KBM-7 (cell line): Measurements from ENCODE around the gene TMEM14A.
"Not testable (repeated sequence)": the region's sequence is repeated elsewhere in the genome, so short reads cannot be mapped to it uniquely, and the experiment has no call there.

Source experiments
- DNase-seq: peaks from one replicate; pipeline ENCODE4 v3.0.0-alpha.2; 2015
- in situ Hi-C: fragments of 300-500 bp; cut with MboI; formaldehyde crosslinking; loops from 2 replicates; pipeline ENCODE4 v1.14.3; 2020; ENCODE audit warnings: low sequenced_read_pairs, low pct_unique_long_range_greater_than_20kb, mixed read lengths

TMEM14A gene

DNA sequence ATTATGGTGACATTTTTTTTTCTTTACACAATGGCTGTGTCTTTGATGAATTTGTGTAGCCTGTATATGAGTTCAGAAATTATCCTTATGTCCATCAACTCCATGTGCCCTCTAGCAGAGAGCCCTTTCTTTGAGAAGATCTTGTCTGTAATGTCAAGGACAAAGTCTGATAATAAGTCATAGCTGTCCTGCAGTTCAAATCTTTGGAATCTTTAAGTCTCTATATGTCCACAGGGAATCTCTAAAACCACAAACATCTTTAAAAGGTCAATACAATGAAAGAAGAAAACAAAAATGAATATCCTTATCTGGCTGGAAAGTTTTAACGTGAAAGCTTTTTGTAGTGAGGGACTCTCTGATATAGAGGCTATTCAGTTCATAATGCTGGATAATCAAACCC, 16.9 kb upstream of the TMEM14A start:
- in situ Hi-C loops, result loop anchor here (25.0 kb wide), 1 partner anchor 367 kb away; the partner anchor contains the start of gene MCM3
- DNase-seq, result no peak

DNA sequence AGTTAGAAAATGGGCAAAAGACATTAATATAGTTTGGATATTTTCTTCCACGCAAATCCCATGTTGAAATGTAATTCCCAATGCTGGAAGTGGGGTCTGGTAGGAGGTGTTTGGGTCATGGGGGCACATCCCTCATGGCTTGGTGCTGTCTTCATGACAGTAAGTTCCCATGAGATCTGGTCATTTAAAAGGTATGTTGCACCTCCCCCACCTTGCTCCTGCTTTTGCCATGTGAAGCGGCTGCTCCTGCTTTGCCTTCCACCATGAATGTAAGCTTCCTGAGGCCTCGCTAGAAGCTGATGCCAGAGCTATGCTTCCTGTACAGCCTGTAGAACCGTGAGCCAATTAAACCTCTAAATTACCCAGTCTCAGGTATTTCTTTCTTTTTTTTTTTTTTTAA, 16.3 kb upstream of the TMEM14A start:
- DNase-seq, result no peak
- in situ Hi-C loops, result loop anchor here (25.0 kb wide), 1 partner anchor 367 kb away; the partner anchor contains the start of gene MCM3

- DNase-seq, result not testable (repeated sequence)
- in situ Hi-C loops, result loop anchor here (25.0 kb wide), 1 partner anchor 369 kb away; the partner anchor contains the start of gene MCM3
These were observed 15.0 kb upstream of the TMEM14A start for GRCh38 chr6:52655941-52656340.

DNA sequence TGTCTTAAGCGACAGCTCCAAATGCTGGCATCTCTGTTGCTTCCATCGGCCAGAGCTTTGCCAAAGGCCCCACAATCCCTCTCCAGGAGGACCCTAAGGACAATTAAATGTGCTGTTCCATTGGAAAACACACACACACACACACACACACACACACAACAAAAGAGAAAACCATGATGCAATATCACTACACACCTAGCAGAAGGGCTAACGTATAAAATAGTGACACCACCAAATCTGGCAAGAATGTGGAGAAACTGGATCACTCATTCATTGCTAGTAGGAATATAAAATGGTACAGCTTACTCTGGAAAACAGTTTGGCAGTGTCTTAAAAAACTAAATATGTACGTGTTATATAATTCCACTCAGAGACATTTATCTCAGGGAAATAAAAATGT, 13.0 kb upstream of the TMEM14A start:
- in situ Hi-C loops, result loop anchor here (25.0 kb wide), 1 partner anchor 371 kb away; the partner anchor contains the start of gene MCM3
- DNase-seq, result no peak

GRCh38 chr6:52661551-52661950, 9.4 kb upstream of the TMEM14A start:
- in situ Hi-C loops, result loop anchor here (10.0 to 25.0 kb wide), 2 partner anchors 247 to 374 kb away; partner anchors contain the start of gene MCM3
- DNase-seq, result no peak

DNA sequence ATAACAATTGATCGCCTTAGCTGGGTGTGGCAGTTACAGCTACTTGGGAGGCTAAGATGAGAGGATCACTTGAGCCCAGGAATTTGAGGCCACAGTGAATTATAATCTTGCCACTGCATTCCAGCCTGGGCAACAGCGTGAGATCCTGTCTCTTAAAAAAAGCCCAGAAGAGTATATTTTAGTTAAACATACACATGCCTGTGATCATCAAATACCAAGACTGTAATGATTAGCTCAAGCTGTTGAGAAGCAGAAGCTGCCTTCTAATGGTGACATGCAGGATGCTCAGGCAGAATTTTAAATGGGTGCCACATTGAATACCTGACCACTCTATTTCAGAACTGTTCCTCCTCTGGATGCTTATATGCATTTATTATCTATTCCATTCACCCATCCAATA, 8.9 kb upstream of the TMEM14A start:
- in situ Hi-C loops, result loop anchor here (10.0 to 25.0 kb wide), 2 partner anchors 247 to 375 kb away; partner anchors contain the start of gene MCM3
- no peak for DNase-seq

DNA sequence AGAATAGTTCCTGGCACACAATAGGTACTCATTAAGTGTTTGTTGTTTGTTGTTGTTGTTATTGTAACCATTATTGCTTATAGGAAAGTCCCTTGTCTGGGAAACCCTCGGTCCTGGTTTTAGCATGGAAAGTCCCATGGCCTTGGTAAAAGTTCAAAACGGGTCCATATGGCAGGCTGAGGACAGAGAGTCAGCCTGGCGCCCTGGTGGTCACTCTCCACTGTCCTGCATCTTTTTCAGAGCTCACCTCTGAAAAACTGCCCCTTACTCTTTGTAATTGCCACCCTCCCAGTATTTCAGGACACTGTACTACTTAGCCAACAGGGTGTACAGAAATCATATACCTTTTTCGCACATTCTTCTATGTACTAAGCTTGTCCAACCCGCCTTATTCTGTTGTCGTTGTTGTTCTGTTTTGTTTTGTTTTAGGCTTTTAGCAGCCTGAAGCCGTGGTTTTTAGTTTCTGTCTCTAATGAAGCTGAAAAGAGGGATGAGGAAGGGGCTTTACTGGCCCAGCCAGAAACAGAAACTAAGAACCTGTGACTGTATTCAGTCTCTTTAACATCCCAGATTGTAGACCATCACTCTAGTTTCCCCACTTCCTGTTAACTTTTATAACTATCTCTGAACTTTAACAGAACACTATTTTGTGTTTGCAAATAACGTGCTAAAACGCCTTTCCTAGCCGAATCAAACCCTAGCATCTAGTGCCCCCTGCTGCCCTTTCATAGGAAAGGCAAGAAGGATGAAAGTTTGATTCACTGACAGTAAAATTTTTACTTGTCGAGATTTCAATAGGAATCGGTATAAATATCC, 7.6 kb upstream of the TMEM14A start:
- in situ Hi-C loops, result loop anchor here (10.0 to 25.0 kb wide), 2 partner anchors 249 to 376 kb away; partner anchors contain the start of gene MCM3
- DNase-seq, result peak; percentile 78

GRCh38 chr6:52663936-52664185, 7.1 kb upstream of the TMEM14A start:
- no peak for DNase-seq
- in situ Hi-C loops, result loop anchor here (10.0 to 25.0 kb wide), 2 partner anchors 249 to 377 kb away; partner anchors contain the start of gene MCM3

DNA sequence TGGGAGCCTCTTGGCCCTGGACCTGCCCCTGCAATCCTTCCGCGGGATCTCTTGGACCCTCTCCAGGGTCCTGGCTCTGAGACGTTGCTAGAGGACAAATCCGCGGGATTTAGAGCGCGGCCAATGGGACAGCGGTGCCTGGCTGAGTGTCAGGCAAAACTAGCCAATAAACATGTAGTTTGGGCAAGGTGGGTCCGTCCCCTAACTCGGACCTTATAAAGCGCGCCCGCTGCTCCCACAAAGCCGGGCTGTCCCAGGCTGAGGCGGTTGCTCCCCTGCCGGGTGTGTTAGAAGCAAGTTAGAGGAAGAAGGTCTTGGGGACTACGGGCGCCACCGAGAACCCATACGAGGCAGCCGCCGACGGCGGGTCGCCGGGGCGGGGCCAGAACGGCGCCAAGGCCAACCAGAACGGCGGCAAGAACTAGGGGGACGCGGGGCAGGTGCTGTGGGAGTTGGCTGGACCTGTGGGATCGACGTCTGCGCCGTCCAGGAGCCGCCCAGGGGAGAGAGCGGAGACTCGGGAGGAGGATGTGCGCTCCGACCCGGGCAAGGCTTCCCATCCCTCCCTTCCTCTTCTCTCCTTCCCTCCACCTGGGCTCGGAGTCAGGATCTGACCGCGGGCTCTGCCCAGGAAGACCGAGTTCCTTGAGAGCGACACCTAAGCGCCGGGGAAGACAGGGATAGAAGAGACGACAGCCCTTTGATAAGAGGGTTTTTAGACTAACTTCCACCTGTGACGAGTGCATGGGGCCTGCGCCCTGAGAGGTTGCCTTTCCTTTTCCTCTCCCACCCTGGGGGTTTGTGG, 6.5 kb upstream of the TMEM14A start:
- in situ Hi-C loops, result loop anchor here (10.0 to 25.0 kb wide), 2 partner anchors 250 to 377 kb away; partner anchors contain the start of gene MCM3
- peak; percentile 94 for DNase-seq

DNA sequence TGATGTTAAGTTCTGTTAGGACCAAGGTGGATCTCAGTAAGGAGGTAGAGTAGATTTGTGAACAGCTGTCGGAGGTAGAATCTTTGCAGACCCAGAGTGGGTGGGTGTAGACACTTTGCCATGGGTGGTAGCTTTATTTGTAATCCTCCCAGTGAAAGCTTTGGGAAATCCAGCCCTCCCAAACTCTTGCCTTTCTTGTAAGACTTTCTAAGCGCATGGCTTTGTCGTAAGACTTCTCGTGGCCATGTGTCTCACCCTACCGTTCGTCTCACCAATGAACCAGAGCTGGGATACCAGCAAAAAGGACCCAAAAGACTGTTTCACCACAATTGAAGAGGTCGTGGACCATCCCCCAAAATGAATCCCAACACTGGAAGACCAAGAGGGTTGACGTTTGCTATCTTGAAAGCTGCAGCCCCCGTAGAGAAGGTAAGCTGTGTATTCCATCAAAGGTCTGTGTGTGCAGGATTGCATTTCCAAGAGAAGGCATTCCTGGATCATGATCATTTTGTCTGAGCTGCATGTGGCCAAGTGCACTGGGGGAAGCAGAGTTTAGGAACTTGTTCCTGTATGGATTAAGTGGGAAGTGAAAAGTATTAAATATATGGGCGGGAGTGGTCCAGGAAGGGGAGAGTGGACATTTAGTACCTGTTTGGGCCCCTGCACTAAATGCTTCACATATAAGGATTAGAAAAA, 5.8 kb upstream of the TMEM14A start:
- in situ Hi-C loops, result loop anchor here (10.0 to 25.0 kb wide), 2 partner anchors 250 to 378 kb away; partner anchors contain the start of gene MCM3
- DNase-seq, result no peak

GRCh38 chr6:52666071-52666470, 4.8 kb upstream of the TMEM14A start:
- in situ Hi-C loops, result loop anchor here (10.0 to 25.0 kb wide), 2 partner anchors 251 to 379 kb away; partner anchors contain the start of gene MCM3
- DNase-seq, result no peak

DNA sequence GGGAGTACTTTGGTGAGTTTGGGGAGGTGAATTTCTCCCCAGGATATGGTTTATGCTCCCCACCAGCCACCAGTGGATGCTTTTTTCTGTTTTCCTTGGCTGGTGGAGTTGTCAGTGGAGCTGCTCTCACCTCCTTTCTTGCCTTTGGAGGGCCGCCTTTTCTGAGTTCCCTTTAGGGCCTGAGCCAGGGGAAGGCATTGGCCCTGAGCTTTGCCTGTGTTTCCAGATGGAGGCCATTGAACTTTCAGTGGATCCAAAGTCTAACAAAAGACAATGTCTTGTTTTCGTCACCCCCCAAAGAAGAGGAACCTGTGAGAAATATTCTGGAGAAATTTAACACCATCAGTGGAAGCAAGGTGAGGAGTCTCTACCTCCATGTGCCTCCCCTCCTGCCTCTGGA, 4.4 kb upstream of the TMEM14A start:
- DNase-seq, result no peak
- in situ Hi-C loops, result loop anchor here (10.0 to 25.0 kb wide), 2 partner anchors 252 to 379 kb away; partner anchors contain the start of gene MCM3

DNA sequence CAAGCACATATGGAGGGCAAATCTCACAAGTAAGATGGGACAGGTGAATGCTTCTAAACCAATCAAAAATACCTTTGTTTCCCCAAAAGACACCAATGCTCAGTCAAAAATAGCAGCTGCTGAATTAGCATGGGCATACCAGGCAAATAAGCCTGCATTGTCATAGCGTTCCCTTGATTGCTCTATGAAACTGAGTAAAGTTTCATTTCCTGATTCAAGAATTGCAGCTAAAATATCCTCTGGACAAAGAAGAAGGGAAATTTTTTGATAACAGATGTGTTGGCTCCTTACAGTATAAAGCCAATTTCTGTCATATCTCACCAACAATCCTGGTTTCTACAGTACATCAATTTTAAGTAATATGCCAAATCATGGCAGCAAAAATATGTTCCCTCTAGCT, 3.3 kb upstream of the TMEM14A start:
- in situ Hi-C loops, result loop anchor here (10.0 to 25.0 kb wide), 2 partner anchors 253 to 380 kb away; partner anchors contain the start of gene MCM3

GRCh38 chr6:52671676-52672075, 763 bp downstream of the TMEM14A start:
- in situ Hi-C loops, result loop anchor here (25.0 kb wide), 1 partner anchor 384 kb away; the partner anchor contains the start of gene MCM3
- no peak for DNase-seq

More for the DNA sequence above, 3.3 kb upstream of the TMEM14A start:
- no peak for DNase-seq

- DNase-seq, result no peak
- in situ Hi-C loops, result loop anchor here (25.0 kb wide), 1 partner anchor 385 kb away; the partner anchor contains the start of gene MCM3
These were observed 1.6 kb downstream of the TMEM14A start for GRCh38 chr6:52672412-52673025.

DNA sequence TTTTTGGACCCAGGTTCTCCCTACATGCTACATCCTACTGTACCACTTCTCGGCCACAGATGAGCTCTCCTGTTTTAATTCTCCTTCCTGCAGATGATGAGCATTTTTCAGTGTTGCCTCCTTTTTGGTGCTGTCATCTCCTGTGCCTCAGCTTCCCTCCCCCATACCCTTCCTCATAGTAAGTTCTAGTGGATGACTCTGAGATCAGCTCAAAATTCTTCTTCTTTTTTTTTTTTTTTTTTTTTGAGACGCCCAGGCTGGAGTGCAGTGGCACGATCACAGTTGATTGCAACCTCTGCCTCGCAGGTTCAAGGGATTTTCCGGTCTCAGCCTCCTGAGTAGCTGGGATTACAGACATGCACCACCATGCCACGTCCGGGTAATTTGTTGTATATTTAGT, 3.8 kb downstream of the TMEM14A start:
- in situ Hi-C loops, result loop anchor here (25.0 kb wide), 1 partner anchor 387 kb away; the partner anchor contains the start of gene MCM3
- DNase-seq, result no peak

GRCh38 chr6:52675372-52675771, 4.5 kb downstream of the TMEM14A start:
- in situ Hi-C loops, result no loop called here
- no peak for DNase-seq

- in situ Hi-C loops, result not testable (repeated sequence)
These were observed 5.7 kb downstream of the TMEM14A start for GRCh38 chr6:52676631-52677030.

More at GRCh38 chr6:52676631-52677030, 5.7 kb downstream of the TMEM14A start:
- DNase-seq, result not testable (repeated sequence)
